Left ventricle myocardium inferior (tissue), 1 donor: ENCODE data around the gene GGACT. TPM values are rescaled to one million over a fixed set of nuclear protein-coding genes. Genes with fewer than 3 reads are reported as not detected.

Source experiments
- DNase-seq: peaks from one replicate; pipeline ENCODE4 v3.0.0-alpha.2; 2020
- H3K27ac ChIP-seq: fragments of 200-600 bp; replicated peaks from 2 replicates; pipeline ENCODE4 v1.8.0; 2021
- H3K27me3 ChIP-seq: fragments of 200-600 bp; 2 replicates; pipeline ENCODE4 v1.8.0; 2021; ENCODE audit warnings: low read depth
- H3K36me3 ChIP-seq: fragments of 200-600 bp; 2 replicates; pipeline ENCODE4 v1.8.0; 2021
- H3K4me1 ChIP-seq: fragments of 200-600 bp; 2 replicates; pipeline ENCODE4 v1.8.0; 2021
- H3K4me3 ChIP-seq: fragments of 200-600 bp; 2 replicates; pipeline ENCODE4 v1.8.0; 2021; ENCODE audit warnings: mild to moderate bottlenecking, moderate library complexity
- H3K9me3 ChIP-seq: fragments of 200-600 bp; replicated peaks from 2 replicates; pipeline ENCODE4 v1.8.0; 2021
- CTCF ChIP-seq: fragments of 200-600 bp; IDR thresholded peaks from 2 replicates; pipeline ENCODE4 v1.8.0; 2021; ENCODE audit warnings: antibody characterized with exemption, mild to moderate bottlenecking, borderline replicate concordance
- intact Hi-C: fragments of 100-400 bp; cut with micrococcal nuclease; formaldehyde crosslinking; loops from one replicate; pipeline ENCODE4 v1.11.0; 2022
- total RNA-seq: library from RNA; stranded (reverse); fragmentation: NEBNext Ultra II Directional; extraction: Animal tissue kit (Norgen Biotek cat#: 25700); gene quantifications from one replicate; pipeline ENCODE4 v1.2.1, GENCODE V29; 2021
- donor health status: DM: no; HTN: yes; CAD: no; lungs with severe emphysema.

Gene GGACT
- total RNA-seq, 1 donor from 2014 or later, result 1.8 TPM

- intact Hi-C loops, result no loop called here
Observed at GRCh38 chr13:100533588-100534041, 55.0 kb downstream of the GGACT start.

GRCh38 chr13:100532836-100533435, 55.7 kb downstream of the GGACT start:
- Histone ChIP-seq H3K27ac (no peak overlapping the region), H3K9me3 (no peaks in the 10 kb centered on the region), H3K27me3 (no peaks in the 10 kb centered on the region), H3K36me3 (peaks cover 51% of the 10 kb centered on the region), H3K4me3 (no peak overlapping the region), H3K4me1 (no peaks in the 10 kb centered on the region)
- no peak for TF ChIP-seq CTCF
- intact Hi-C loops, result no loop called here
- no peak for DNase-seq

More at GRCh38 chr13:100533588-100534041, 55.0 kb downstream of the GGACT start:
- DNase-seq, result no peak
- Histone ChIP-seq H3K9me3 (peaks cover 3% of the 10 kb centered on the region), H3K4me3 (no peak overlapping the region), H3K4me1 (no peaks in the 10 kb centered on the region), H3K27me3 (no peaks in the 10 kb centered on the region), H3K36me3 (peaks cover 46% of the 10 kb centered on the region), H3K27ac (no peak overlapping the region)
- no peak for TF ChIP-seq CTCF

DNA sequence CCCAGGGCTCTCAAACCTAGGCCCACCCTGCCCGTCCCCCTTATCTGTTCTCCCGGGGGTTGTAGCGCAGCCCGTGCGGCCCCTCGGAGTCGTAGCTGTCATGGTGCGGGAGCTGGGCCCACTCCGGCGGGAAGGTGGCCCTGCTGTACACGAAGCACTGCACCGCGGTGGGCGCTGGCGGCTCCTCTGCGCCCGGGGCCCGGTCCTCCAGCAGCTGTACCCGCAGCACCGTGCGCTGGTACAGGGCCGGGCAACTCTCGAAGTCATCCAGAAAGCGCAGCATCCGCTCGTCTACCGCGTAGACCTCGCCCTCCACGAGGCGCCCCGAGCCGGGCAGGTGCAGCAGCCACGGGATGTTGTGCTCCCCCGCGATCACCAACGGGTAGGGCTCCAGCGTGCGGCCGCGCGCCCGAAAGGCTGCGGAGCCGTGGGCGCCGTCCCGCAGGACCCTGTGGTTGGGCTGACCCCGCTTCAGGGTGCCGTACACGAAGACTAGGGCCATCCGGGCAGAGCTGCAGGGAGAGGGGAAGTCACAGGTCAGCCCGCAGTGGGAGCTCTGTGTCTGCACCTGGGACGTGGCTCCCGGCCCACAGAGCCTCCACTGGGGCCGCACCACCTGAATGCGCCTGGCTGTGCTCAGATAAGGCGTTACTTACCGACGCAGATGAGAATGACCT, 56.4 kb downstream of the GGACT start:
- Histone ChIP-seq H3K27ac (no peak overlapping the region), H3K27me3 (no peaks in the 10 kb centered on the region), H3K4me1 (no peaks in the 10 kb centered on the region), H3K36me3 (peaks cover 46% of the 10 kb centered on the region), H3K9me3 (no peaks in the 10 kb centered on the region), H3K4me3 (no peak overlapping the region)
- intact Hi-C loops, result no loop called here
- TF ChIP-seq CTCF, result no peak
- DNase-seq, result no peak

GRCh38 chr13:100530671-100531213, 57.8 kb downstream of the GGACT start:
- TF ChIP-seq CTCF, result no peak
- Histone ChIP-seq H3K9me3 (no peaks in the 10 kb centered on the region), H3K27ac (no peak overlapping the region), H3K4me3 (no peak overlapping the region), H3K36me3 (peaks cover 45% of the 10 kb centered on the region), H3K4me1 (no peaks in the 10 kb centered on the region), H3K27me3 (no peaks in the 10 kb centered on the region)
- no peak for DNase-seq
- intact Hi-C loops, result no loop called here

- TF ChIP-seq CTCF, result no peak
- Histone ChIP-seq H3K27me3 (no peaks in the 10 kb centered on the region), H3K27ac (no peak overlapping the region), H3K4me3 (no peak overlapping the region), H3K9me3 (no peaks in the 10 kb centered on the region), H3K4me1 (no peaks in the 10 kb centered on the region), H3K36me3 (peaks cover 45% of the 10 kb centered on the region)
- DNase-seq, result no peak
- intact Hi-C loops, result no loop called here
Observed at GRCh38 chr13:100529666-100530377, 58.8 kb downstream of the GGACT start.
